Raji (cell line): ENCODE data around the gene PITPNC1.

ENCODE experiments used
- POLR2A ChIP-seq: IDR thresholded peaks from 2 replicates; pipeline ENCODE4 v1.6.1; 2011; ENCODE audit warnings: low read depth, low read length, control low read depth; ENCODE audit not compliant: insufficient read depth

The PITPNC1 gene

GRCh38 chr17:67617304-67617899, 240.3 kb downstream of the PITPNC1 start:
- no peak for TF ChIP-seq POLR2A

GRCh38 chr17:67619555-67619954, 242.5 kb downstream of the PITPNC1 start:
- TF ChIP-seq POLR2A: no peak

GRCh38 chr17:67620088-67620487, 243.0 kb downstream of the PITPNC1 start:
- no peak for TF ChIP-seq POLR2A

- no peak for TF ChIP-seq POLR2A
Observed at GRCh38 chr17:67620636-67621035, 243.6 kb downstream of the PITPNC1 start.

GRCh38 chr17:67623767-67624166, 246.7 kb downstream of the PITPNC1 start:
- TF ChIP-seq POLR2A: no peak

- no peak for TF ChIP-seq POLR2A
Observed at GRCh38 chr17:67624886-67625656, 248.0 kb downstream of the PITPNC1 start.

- TF ChIP-seq POLR2A: no peak
Observed at GRCh38 chr17:67625971-67626370, 248.9 kb downstream of the PITPNC1 start.

GRCh38 chr17:67628580-67629013, 251.5 kb downstream of the PITPNC1 start:
- no peak for TF ChIP-seq POLR2A

GRCh38 chr17:67629971-67630320, 252.9 kb downstream of the PITPNC1 start:
- TF ChIP-seq POLR2A: no peak

- no peak for TF ChIP-seq POLR2A
Observed at GRCh38 chr17:67632141-67632540, 255.1 kb downstream of the PITPNC1 start.

GRCh38 chr17:67633751-67634211, 256.7 kb downstream of the PITPNC1 start:
- no peak for TF ChIP-seq POLR2A

- no peak for TF ChIP-seq POLR2A
Observed at GRCh38 chr17:67635681-67636080, 258.6 kb downstream of the PITPNC1 start.

- no peak for TF ChIP-seq POLR2A
Observed at GRCh38 chr17:67636312-67636711, 259.2 kb downstream of the PITPNC1 start.

- no peak for TF ChIP-seq POLR2A
Observed at GRCh38 chr17:67636834-67637520, 259.9 kb downstream of the PITPNC1 start.

- TF ChIP-seq POLR2A: no peak
Observed at GRCh38 chr17:67637901-67638641, 261.0 kb downstream of the PITPNC1 start.
